ENCODE data around the gene HECTD2. TPM values are rescaled to one million over a fixed set of nuclear protein-coding genes. Genes with fewer than 3 reads are reported as not detected.

Gene HECTD2
- total RNA-seq, 2 experiments from 2014 or later: 4.0 to 5.5 TPM

Other genes with a start within 250 kb of the HECTD2 start
- gene PCGF5, start 189.7 kb upstream of the HECTD2 start, total RNA-seq: 10 to 100 TPM; 42.9 to 46.8 TPM
- gene PPP1R3C, start 222.7 kb downstream of the HECTD2 start, total RNA-seq: under 1 TPM in 1 of 2 experiments, not detected in 1; 0.07 TPM